ENCODE results near the gene RIMBP3C.
"Not testable (repeated sequence)": the region's sequence is repeated elsewhere in the genome, so short reads cannot be mapped to it uniquely, and the experiment has no call there.

The RIMBP3C gene

GRCh38 chr22:21532863-21533648 lies 18.2 kb downstream of the RIMBP3C start:
- not testable (repeated sequence) for DNase-seq (ENCODE audit: low read depth); H3K4me3 ChIP-seq (ENCODE audit: low read depth, low read length)

- not testable (repeated sequence) for DNase-seq (ENCODE audit: low read depth); H3K4me3 ChIP-seq (ENCODE audit: low read depth, low read length)
These were observed 19.7 kb downstream of the RIMBP3C start for GRCh38 chr22:21531525-21531924.

- H3K4me3 ChIP-seq (ENCODE audit: low read depth, low read length); DNase-seq (ENCODE audit: low read depth): not testable (repeated sequence)
These were observed 24.4 kb downstream of the RIMBP3C start for GRCh38 chr22:21526705-21527500.

DNA sequence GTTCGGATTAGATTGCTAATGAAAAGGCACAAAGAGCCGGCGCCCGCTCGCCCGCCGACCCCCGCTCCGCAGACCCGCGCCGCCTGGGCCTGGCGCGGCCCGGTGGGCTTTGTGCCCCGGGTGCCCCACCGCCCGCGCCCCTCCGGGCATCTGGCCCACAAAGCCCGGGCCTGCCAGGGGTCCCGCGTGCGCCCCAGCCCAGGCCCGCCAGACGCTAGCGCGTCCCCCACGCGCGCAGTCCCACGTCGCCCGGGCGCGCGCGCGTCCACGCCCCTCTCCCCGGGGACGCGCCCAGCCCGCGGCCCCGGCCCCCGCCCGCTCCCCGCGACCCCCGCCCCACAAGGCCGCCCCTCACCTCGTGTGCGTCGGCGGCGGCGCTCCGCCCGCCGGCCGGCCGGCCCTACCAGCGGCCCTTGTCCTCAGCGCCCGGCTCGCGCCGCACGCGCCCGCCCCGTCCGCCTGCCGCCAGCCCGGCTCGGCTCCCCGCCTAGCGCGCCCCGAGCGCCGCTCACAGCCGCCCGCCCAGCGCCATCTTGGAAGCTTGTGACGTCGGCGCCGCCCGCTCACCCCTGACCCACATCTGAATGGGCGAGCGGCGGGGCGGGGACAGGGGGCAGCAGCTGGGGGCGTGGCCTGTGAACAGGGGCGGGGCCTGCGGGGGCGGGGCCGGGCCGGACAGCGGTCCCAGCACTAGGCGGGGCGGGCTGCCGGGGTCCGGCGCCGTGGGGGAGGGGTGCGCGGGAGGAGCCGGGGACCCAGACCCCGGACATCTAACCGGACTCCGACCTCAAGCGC lies 34.1 kb downstream of the RIMBP3C start:
- DNase-seq (ENCODE audit: low read depth); H3K4me3 ChIP-seq (ENCODE audit: low read depth, low read length): not testable (repeated sequence)

DNA sequence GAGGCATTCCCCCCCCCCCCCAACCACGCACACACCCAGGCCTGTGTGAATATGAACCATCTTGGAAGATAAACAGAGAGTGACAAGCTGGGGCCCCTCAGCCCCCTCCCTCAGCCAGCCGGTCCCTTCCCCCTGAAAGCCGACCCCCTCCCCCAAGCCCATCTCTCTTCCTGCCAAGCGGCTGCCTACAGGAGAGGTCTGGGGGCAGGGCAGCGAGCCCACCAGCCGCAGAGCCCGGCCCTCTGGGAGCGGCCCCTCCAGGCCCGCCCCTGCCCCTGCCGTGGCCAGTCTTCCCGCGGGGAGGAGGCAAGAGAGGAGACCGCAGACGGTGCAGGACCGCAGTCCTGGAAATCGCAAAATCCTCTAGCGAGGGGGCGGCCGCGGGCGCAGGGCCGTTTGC lies 34.7 kb downstream of the RIMBP3C start:
- H3K4me3 ChIP-seq (ENCODE audit: low read depth, low read length); DNase-seq (ENCODE audit: low read depth): not testable (repeated sequence)

DNA sequence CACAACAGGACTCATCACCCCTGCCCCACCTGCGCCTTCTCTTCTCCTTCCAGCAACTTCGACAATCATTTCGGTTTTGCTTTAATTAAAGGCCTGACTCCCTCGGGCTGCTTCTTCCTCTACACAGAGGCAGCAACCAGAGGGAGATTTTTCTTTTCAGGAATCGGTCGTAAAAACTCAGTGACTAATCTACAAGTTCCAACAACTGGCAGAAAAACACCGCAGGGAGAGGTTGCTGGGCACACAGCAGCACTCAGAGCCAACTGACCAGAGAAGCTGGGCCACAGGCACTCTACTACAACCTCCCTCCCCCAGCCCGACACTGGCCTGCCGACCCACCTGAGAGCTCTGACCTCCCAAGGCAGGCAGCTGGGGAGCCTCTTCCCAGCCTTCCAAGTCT lies 36.0 kb downstream of the RIMBP3C start:
- H3K4me3 ChIP-seq (ENCODE audit: low read depth, low read length); DNase-seq (ENCODE audit: low read depth): not testable (repeated sequence)

DNA sequence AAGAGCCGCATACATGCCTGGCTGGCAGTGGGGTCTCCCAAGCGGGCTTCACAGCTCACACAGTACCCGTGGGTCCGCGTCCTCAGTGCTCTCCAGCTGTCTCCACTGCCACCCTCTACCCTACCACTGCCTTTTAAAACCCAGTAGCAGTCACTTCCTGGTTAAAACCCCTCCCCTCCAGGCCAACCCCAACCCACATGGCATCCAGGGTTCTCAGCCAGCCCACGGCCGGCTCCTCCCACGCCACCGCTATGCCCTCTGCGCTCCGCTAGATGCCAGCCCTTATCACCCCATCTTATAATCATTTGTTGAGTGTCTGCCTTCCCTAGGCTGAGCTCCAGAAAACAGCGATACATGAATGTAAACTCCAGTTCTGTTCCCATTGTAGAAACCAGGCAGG lies 37.1 kb downstream of the RIMBP3C start:
- H3K4me3 ChIP-seq (ENCODE audit: low read depth, low read length); DNase-seq (ENCODE audit: low read depth): not testable (repeated sequence)

- DNase-seq (ENCODE audit: low read depth) = not testable (repeated sequence)
These were observed 39.2 kb downstream of the RIMBP3C start for GRCh38 chr22:21512022-21512421.

DNA sequence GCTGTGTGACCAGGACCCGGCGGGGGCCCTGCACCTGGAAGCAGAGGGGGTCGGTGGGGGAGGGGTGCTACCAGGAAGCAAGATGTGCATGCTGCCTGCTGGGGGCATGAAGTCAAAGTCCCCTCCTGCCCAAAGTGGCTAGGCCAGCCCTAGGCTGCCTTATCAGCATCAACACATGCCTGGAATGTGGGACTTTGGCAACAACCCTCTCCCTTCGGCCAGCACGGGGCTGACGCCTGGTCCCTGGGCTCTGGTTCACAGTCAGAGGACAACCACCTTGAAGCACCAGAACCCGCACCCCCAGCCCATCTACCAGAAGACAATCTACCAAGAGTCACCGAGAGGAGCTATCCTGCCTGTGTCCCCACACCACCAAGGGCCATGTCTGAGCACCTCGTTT lies 40.9 kb downstream of the RIMBP3C start:
- not testable (repeated sequence) for H3K4me3 ChIP-seq (ENCODE audit: low read depth, low read length); DNase-seq (ENCODE audit: low read depth)

More at GRCh38 chr22:21512022-21512421, 39.2 kb downstream of the RIMBP3C start:
- not testable (repeated sequence) for H3K4me3 ChIP-seq (ENCODE audit: low read depth, low read length)

- DNase-seq (ENCODE audit: low read depth) = not testable (repeated sequence)
These were observed 51.4 kb downstream of the RIMBP3C start for GRCh38 chr22:21499623-21500506.

DNA sequence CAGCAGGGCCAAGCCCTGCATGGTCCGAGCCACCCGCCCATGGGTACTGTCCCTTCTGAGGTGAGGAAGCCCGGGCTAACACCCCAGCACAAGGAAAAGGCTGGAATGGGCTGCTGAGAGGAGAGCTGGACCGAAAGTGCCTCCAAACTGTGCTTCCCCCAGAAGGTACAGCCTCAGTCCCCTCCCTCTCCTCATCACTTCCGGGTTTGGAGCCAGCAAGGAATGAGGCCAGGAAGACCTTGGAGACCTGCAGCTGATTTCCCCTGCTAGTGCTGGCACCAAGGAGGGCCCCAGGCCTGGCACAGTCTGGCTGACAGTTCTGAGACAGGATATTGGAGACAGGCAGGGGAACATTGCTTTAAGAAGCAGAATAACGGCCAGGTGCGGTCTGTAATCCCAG lies 52.8 kb downstream of the RIMBP3C start:
- not testable (repeated sequence) for DNase-seq (ENCODE audit: low read depth)

More at GRCh38 chr22:21499623-21500506, 51.4 kb downstream of the RIMBP3C start:
- H3K4me3 ChIP-seq (ENCODE audit: low read depth, low read length) = not testable (repeated sequence)

GRCh38 chr22:21497984-21498383 lies 53.3 kb downstream of the RIMBP3C start:
- not testable (repeated sequence) for DNase-seq (ENCODE audit: low read depth); H3K4me3 ChIP-seq (ENCODE audit: low read depth, low read length)

More for the DNA sequence above, 52.8 kb downstream of the RIMBP3C start:
- H3K4me3 ChIP-seq (ENCODE audit: low read depth, low read length) = not testable (repeated sequence)
